Measurements from ENCODE around the gene NTSR1. TPM values are rescaled to one million over a fixed set of nuclear protein-coding genes. Genes with fewer than 3 reads are reported as not detected.

The NTSR1 gene
- total RNA-seq, 2 experiments from 2014 or later = 0.55 to 0.56 TPM

GRCh38 chr20:62764156-62764935 lies 55.7 kb downstream of the NTSR1 start:
- no peak for TF ChIP-seq CTCF (IDR thresholded peaks at IDR 0.05)
- Mint-ChIP-seq H3K36me3 (ENCODE audit: low read depth) (no peaks in the 10 kb centered on the region), H3K27me3 (no peaks in the 10 kb centered on the region), H3K4me3 (no peak overlapping the region), H3K4me1 (ENCODE audit: low read depth) (peaks cover 25% of the 10 kb centered on the region), H3K27ac (no peak overlapping the region), H3K9me3 (no peaks in the 10 kb centered on the region)
- ChIA-PET POLR2A (interaction anchor here (1.0 kb wide), 1 partner anchor 25 kb away, joined by 4 read pairs; no protein-coding TSS in a partner anchor), CTCF (no interaction called here)
- ATAC-seq (ENCODE audit: poor library complexity) (no peak), DNase-seq (no peak)
- H3K36me3 ChIP-seq (ENCODE audit: insufficient read depth, low read length) = no peaks in the 10 kb centered on the region
- H3K4me3 ChIP-seq (ENCODE audit: low read length) = no peak overlapping the region
- no peaks in the 10 kb centered on the region for H3K9me3 ChIP-seq (ENCODE audit: control insufficient read depth in 1 of 2, insufficient read depth in 1 of 2, low read length in 2 of 2)
- no peak overlapping the region for H3K27ac ChIP-seq (ENCODE audit: low read depth in 1 of 2, low read length in 2 of 2)
- intact Hi-C loops (cut with DNase I, micrococcal nuclease) = no loop called here
- no peaks in the 10 kb centered on the region for H3K27me3 ChIP-seq (ENCODE audit: control insufficient read depth in 1 of 2, insufficient read depth in 2 of 2, low read length in 2 of 2)
- peaks cover 4% of the 10 kb centered on the region for H3K4me1 ChIP-seq (ENCODE audit: insufficient read depth, low read length)

- ChIA-PET CTCF (no interaction called here), POLR2A (interaction anchor here (1.0 kb wide), 1 partner anchor 25 kb away, joined by 4 read pairs; no protein-coding TSS in a partner anchor)
- no peak overlapping the region for H3K4me3 ChIP-seq (ENCODE audit: low read length)
- TF ChIP-seq CTCF (IDR thresholded peaks at IDR 0.05) = no peak
- no peak for ATAC-seq (ENCODE audit: poor library complexity)
- H3K9me3 ChIP-seq (ENCODE audit: control insufficient read depth in 1 of 2, insufficient read depth in 1 of 2, low read length in 2 of 2) = no peaks in the 10 kb centered on the region
- H3K36me3 ChIP-seq (ENCODE audit: insufficient read depth, low read length) = no peaks in the 10 kb centered on the region
- Mint-ChIP-seq H3K27me3 (no peaks in the 10 kb centered on the region), H3K4me1 (ENCODE audit: low read depth) (peaks cover 26% of the 10 kb centered on the region), H3K27ac (no peak overlapping the region), H3K4me3 (no peak overlapping the region), H3K36me3 (ENCODE audit: low read depth) (no peaks in the 10 kb centered on the region), H3K9me3 (no peaks in the 10 kb centered on the region)
- no peaks in the 10 kb centered on the region for H3K27me3 ChIP-seq (ENCODE audit: control insufficient read depth in 1 of 2, insufficient read depth in 2 of 2, low read length in 2 of 2)
- peaks cover 4% of the 10 kb centered on the region for H3K4me1 ChIP-seq (ENCODE audit: insufficient read depth, low read length)
- DNase-seq = no peak
- intact Hi-C loops (cut with DNase I, micrococcal nuclease) = no loop called here
- no peak overlapping the region for H3K27ac ChIP-seq (ENCODE audit: low read depth in 1 of 2, low read length in 2 of 2)
Measured at GRCh38 chr20:62765021-62765420, 56.4 kb downstream of the NTSR1 start.

GRCh38 chr20:62765432-62766070 lies 56.9 kb downstream of the NTSR1 start:
- H3K4me1 Mint-ChIP-seq (ENCODE audit: low read depth) = peaks cover 26% of the 10 kb centered on the region
- no peaks in the 10 kb centered on the region for H3K9me3 Mint-ChIP-seq
- H3K27ac Mint-ChIP-seq = no peak overlapping the region
- Histone ChIP-seq H3K9me3 (ENCODE audit: control insufficient read depth in 1 of 2, insufficient read depth in 1 of 2, low read length in 2 of 2) (no peaks in the 10 kb centered on the region), H3K27me3 (ENCODE audit: control insufficient read depth in 1 of 2, insufficient read depth in 2 of 2, low read length in 2 of 2) (no peaks in the 10 kb centered on the region), H3K4me1 (ENCODE audit: insufficient read depth, low read length) (peaks cover 4% of the 10 kb centered on the region), H3K27ac (ENCODE audit: low read depth in 1 of 2, low read length in 2 of 2) (no peak overlapping the region), H3K36me3 (ENCODE audit: insufficient read depth, low read length) (no peaks in the 10 kb centered on the region), H3K4me3 (ENCODE audit: low read length) (no peak overlapping the region)
- intact Hi-C loops (cut with DNase I, micrococcal nuclease) = no loop called here
- no peaks in the 10 kb centered on the region for H3K27me3 Mint-ChIP-seq
- ATAC-seq (ENCODE audit: poor library complexity) (no peak), DNase-seq (no peak)
- no peaks in the 10 kb centered on the region for H3K36me3 Mint-ChIP-seq (ENCODE audit: low read depth)
- H3K4me3 Mint-ChIP-seq = no peak overlapping the region
- TF ChIP-seq CTCF (IDR thresholded peaks at IDR 0.05) = no peak
- CTCF ChIA-PET = no interaction called here
- POLR2A ChIA-PET = interaction anchor here (0.6 to 1.0 kb wide), 2 partner anchors 26 to 463 kb away, joined by 3 to 4 read pairs; partner anchors contain the start of gene ADRM1

Data from CD4-positive, alpha-beta T cell (primary cell).